HG03097 (cell line): Measurements from ENCODE around the gene SLC22A23.

Experiments
- ATAC-seq: cut with Tn5 transposase; IDR thresholded peaks from one replicate; pipeline ENCODE4 v1.9.1; 2021; ENCODE audit not compliant: unreplicated experiment, low FRiP score

SLC22A23 gene, protein sequence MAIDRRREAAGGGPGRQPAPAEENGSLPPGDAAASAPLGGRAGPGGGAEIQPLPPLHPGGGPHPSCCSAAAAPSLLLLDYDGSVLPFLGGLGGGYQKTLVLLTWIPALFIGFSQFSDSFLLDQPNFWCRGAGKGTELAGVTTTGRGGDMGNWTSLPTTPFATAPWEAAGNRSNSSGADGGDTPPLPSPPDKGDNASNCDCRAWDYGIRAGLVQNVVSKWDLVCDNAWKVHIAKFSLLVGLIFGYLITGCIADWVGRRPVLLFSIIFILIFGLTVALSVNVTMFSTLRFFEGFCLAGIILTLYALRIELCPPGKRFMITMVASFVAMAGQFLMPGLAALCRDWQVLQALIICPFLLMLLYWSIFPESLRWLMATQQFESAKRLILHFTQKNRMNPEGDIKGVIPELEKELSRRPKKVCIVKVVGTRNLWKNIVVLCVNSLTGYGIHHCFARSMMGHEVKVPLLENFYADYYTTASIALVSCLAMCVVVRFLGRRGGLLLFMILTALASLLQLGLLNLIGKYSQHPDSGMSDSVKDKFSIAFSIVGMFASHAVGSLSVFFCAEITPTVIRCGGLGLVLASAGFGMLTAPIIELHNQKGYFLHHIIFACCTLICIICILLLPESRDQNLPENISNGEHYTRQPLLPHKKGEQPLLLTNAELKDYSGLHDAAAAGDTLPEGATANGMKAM

DNA sequence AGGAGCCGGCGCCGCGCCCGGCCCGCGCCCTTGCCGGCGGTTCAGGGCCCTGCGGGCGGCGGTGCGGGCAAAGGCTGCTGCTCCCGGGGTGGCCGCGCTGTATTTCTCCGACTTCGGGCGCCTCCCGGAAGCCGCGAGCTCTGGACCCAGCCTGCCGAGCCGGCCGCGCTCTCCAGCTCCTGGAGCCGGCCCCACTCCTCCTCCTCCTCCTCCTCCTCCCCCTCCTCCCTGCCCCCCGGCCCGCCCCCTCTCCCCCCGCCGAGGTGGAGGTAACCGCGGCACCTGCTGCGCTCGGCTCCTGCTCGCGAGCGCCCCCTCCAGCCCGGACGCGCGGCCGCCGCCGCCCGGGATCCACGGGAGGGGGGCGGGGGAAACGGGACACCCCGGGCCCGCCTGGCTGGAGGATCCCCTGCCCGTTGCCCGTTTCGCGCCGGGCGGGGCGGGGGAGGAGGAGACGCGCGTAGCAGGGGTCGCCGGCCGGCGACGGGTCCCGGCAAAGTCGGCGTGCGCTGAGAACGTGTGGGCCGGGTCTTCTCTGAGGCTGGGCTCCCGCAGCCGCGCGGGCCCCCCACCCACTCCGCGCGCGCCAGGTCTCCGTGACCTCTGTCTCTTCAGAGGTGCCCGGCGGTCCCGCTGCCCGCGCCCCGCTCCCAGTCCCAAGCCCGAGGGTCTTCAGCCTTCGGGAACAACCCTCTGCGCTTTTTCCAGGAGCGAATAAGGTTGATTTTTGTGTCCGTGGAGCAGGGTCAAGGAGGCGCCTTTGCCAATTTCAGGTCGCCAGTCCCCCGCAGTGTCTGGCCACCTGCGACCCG lies at the start of gene SLC22A23:
Gene SLC22A23 (minus strand): TSS at position 153 of the 812 bp plus-strand sequence. CDS start 491 bp downstream, outside the sequence.
- ATAC-seq, result no peak

DNA sequence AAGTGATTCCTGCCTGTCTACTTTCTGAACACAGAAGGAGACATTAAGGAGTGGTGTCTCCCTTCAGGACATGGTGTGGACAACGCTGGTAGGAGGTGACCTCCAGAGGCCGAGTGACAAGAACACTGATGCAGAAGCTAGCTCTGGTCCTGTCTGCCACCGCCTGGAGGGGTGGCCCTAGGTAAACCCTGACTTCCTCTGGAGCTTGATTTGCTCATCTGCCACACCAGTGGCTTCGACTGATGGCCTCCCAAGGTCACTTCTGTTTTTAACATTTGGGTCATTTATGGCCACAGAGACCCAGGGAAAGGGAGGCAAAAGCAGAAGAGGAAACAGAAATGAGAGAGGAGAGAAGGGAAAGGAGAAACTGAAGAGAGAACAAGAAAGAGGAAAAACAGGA lies 49.4 kb upstream of the SLC22A23 start:
- no peak for ATAC-seq

DNA sequence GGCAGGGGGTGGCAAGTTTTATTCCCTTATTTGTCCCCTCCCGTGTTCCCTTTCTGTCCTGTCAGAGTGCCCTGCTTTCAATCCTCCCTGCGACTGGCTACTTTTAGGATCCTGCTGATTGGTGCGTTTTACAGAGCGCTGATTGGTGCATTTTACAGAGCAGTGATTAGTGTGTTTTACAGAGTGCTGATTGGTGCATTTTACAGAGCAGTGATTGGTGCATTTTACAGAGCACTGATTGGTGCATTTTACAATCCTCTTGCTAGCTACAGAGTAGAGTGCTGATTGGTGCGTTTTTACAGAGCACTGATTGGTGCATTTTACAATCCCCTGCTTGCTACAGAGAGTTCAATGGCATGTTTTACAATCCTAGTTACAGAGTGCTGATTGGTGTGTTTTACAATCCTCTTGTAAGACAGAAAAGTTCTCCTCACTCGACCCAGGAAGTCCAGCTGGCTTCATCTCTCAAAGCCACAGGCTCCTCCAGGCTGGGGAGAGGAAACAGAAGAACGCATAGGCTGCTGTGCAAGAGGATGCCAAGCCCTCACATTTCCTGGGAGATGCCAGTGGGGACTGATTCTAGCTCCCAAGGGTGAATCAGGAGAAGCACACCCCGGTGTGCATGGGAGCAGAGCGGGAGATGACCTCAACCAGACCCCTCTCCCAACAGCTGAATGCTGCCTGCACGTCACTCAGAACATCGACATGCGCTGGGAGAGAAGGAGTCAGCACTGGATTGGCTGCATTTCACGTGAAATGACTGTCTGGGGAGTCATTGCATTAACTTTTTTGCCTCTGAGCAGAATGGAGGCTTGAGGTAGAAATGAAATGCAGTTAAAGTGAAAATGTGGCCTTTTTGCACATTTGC lies 48.3 kb upstream of the SLC22A23 start:
- ATAC-seq, result no peak

DNA sequence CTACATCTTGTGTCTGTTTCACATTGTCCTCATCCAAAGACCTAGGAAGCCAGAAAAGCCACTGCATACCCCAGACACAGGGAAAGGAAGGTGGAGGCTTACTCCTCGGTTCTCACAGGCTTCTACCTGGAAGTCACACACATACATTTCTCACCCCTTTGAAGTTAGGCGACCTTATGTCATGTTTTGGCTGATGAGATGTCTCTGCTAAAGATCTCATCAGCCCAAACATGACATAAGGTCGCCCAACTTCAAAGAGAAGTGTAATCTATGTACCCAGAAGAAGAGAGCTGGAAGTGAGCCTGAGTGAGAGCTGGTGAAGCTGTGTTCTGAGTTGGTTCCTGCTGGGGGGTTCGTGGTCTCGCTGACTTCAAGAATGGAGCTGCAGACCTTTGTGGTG lies 47.5 kb upstream of the SLC22A23 start:
- ATAC-seq, result no peak

DNA sequence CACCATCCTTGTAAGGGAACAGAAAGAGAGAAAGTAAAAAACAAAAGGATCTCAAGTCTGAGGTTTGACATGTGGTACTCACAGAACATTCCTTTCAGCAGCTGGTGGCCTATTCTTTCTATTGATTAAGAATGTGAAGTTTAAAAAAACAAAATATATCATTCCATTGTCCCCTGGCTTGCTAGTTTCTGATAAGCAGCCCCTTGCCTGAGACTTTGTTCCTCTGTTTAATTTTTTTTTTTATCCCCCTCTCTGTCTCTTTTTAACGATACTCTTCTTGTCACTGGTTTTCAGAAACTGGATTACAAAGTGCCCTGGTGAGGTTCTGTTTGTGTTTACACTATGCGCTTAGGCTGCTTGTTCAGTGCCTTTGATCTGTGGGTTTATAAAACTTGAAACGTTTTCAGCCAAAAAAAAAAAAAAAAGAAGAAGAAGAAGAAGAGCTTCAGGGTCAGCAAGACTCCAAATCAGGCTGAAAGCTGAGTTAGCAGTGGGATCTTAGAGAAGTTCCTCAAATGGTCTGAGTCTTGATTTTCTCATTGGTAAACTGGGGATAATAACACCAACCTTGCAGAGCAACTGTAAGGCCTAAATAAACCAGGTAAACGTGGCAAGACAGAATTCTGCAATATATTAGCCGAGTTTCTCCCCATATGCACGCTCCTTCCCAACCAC lies 45.1 kb upstream of the SLC22A23 start:
- no peak for ATAC-seq

DNA sequence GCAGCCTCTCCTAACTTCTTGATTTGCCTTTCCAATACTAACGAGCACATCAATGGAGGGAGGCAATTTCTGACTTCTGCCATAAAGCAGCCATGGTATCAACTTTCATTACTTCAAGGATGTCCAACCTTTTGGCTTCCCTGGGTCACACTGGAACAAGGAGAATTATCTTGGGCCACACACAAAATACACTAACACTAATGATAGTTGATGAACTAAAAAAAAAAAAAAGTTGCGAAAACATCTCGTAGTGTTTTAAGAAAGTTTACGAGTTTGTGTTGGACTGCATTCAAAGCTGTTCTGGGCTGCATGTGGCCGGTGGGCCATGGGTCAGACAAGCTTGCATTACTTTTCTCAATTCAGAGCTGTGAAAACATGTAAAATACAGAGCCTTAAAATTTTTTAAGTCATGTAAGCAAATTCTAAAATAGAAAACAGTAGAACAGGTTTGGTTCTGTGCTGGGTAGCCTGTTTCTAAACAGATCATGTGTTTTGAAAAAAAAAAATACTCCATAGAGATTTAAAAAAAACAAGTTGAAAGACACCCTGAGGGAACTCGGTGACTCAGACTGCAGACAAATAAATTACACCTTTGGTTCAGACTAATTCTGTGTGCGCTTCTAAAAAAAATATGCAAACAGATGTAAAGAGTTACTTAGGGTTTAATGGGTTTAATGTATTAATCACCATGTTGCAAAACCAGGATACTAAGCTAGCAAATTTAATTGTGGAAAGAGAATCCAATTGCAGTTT lies 43.6 kb upstream of the SLC22A23 start:
- ATAC-seq, result no peak

DNA sequence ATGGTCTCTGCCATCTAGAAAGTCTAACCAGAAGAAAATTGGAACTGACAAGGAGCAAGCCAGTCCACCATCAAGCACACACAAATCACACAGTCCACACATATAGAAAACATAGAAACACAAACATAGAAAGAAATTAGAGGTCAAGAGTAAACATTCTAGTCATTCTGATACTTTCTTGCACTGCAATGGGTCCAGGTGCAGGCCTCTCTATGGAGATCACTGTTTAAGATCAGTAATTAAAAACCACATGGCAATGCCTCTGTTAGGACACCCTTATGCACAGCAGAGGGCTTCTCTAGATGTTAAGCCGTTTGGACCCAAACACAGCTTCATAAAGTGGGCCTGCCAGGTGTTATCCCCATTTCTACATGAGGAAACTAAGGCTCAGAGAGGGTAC lies 42.8 kb upstream of the SLC22A23 start:
- no peak for ATAC-seq

DNA sequence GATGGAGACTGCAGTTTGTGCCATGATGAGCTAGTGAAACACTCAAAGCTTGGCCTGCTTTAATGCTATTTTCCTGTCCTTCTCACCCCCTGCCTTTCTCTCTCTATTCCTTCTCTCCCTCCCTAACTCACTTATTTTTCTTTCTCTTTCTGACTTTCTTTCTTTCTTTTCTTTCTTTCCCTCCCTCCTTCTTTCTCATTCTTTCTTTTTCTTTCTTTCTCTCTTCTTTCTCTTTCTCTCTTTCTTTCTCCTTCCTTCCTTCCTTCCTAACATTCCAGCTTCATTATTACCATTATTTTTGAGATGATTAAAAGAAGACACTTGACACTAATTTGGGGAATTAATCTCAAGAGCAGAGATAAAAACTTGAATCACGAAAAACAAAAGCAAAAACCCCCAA lies 39.5 kb upstream of the SLC22A23 start:
- no peak for ATAC-seq

DNA sequence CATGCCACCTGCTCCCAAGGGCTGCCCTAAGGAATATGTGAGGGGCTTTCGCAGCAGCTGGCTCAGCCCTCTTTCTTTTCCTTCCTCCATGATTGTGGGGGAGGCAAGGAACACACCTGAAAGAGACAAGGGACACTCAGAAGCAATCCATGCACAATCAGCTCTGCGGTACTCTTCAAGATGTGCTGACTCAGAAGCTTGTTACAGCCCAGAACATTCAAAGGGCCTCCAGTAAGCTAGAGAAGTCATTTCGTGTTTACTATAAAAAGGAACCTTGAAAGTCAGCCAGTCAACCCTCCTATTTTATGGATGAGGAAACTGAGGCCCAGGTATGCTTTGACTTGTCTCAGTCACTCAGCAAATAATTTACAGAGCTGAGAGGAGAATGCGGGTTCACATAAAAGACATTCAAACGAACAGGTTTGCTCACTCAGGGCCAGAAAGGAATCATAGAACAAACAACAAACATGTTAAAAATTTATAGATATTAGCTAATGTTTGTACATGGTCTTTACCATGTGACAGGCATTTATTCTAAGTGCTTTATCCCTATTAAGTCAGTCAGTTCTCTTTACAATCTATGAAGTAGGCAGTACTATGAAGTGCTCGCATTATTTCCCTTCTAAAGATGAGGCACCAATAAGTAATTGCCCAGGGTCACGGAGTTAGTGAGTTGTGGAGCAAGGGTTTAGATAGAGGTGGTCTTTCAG lies 37.7 kb upstream of the SLC22A23 start:
- ATAC-seq, result no peak

DNA sequence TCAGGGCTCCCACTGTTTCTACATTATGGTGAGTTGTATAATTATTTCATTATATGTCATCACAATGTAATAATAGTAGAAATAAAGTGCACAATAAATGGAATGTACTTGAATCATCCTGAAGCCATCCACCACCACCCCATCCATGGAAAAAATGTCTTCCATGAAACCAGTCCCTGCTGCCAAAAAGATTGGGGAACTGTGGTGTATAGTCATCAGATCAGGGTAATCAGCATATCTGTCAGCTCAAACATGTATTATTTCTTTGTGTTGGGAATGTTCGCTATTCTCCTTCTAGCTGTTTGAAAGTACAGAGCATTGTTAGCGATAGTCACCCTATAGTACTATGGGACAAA lies 33.8 kb upstream of the SLC22A23 start:
- no peak for ATAC-seq

DNA sequence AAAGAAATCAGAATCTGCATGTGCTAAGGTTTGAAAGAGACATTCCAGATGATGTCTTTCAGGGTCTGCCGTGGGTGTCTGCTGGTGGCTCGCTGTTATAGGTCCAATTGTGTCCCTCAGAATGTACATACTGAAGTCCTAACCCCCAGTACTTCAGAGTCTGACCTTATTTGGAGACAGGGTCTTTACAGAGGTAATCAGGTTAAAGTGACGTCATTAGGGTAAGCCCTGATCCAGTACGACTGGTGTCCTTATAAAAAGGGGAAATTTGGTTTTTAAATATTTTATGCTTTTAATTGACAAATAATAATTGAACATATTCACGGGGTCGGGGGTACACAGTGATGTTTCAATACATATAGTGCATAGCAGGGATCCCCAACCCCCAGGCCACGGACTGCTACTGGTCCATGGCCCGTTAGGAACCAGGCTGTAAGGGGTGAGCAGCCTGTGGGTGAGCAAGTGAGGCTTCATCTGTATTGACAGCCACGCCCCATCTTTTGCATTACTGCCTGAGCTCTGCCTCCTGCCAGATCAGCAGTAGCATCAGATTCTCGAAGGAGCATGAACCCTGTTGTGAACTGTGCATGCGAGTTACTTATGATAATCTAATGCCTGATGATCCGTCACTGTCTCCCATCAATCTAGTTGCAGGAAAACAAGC lies 33.2 kb upstream of the SLC22A23 start:
- no peak for ATAC-seq

DNA sequence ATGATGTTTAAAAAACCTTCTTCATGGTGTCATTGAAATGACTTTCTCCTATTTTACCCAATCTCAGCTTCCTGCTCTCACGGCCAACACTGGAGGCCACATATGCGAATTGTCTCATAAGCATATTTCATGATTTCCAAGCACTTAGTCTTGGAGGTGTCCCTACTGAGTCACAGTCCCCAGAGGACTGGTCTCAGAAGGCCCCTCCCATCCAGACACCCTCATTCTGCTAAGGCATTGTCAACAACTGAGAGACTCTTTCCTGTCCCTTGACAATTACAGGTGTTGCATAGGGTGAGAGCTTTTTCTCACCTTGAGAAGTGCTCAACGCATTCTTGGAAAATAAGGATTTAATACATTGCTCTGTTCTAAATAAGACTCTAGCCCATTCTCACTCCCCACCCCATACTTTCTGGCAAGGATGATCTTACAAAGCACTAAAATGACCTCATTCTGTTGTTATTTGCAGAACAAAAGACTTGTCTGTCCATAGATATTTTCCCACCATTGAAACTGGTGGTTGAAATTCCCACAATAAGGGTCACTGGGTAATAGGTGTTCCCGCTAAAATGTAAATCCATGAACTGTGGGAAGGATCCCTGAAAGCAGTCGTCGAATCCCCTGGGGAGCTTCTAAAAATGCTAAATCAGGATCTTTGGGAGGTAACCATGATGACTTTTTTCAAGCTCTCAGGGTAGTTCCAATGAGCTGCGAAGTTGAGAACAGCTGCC lies 32.3 kb upstream of the SLC22A23 start:
- no peak for ATAC-seq

DNA sequence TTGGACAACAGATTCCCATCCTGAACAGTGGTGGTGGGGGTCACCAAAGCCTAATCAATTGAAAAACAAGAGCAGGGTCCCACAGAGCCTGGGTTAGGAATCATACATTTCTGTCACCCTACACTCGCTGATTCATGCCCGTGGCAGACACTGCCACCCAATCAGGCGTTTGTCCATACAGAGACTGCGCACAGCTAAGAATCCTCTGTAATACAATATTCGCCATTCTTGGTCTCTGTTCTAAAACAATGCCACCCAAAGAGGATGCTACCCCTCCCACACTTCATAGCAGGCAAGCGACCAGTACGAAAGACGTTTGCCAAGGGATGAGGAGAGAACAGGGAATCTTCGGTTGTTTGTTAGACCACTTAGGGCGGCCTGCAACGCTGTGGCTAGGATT lies 28.1 kb upstream of the SLC22A23 start:
- no peak for ATAC-seq

DNA sequence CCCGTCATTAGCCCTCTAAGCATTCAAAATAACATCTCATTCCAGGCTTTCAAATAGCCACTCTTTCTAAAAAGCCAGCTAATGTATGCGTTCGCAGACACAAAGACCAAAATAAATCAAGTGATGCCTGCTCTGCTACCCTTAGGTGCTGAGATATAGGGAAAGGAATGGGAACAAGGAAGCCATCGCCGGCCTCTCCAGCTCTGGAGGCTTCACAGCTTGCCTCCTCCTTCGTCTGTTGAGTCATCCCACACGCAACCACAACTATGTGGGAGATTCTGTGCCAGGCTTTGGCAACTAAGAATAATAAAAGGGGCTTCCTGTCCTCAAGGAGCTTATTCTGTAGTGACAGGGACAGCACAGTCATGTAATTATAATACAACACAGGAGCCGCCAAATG lies 27.3 kb upstream of the SLC22A23 start:
- no peak for ATAC-seq

DNA sequence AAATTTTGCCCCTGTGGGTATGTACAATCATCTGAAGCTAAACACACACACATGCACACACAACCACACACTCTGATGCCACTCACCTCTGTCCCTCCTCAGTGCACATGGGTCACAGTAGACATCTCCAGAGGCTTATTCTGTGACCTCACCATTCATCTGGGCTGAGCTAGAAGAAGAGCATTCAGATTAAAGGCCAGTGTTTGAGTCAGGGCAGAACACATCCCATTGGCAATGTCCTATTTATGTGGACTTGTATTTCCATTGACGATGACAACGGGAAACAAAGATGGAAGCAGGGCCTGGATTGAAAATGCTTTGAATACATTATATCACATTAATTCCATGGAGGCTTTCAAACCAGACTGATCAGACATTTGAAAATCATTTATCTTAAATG lies 26.8 kb upstream of the SLC22A23 start:
- no peak for ATAC-seq

DNA sequence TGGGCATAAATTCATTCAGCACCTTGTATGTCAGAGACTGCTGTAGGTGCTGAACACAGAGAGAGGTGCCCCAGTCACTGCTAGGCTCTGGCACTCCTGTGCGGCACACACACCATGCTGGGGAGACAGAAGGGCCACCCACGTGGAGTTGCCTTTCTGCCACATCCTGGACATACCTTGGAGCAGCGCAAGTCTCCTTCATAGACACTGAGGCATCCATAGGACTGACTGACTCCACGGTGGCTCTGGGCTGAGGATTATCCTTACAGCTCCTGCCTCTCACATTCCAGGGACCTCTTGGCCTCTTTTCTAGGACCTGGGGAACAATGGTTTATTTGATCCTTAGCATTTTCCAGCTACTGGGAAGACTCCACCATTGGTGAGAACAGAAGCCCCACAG lies 26.0 kb upstream of the SLC22A23 start:
- ATAC-seq, result no peak

DNA sequence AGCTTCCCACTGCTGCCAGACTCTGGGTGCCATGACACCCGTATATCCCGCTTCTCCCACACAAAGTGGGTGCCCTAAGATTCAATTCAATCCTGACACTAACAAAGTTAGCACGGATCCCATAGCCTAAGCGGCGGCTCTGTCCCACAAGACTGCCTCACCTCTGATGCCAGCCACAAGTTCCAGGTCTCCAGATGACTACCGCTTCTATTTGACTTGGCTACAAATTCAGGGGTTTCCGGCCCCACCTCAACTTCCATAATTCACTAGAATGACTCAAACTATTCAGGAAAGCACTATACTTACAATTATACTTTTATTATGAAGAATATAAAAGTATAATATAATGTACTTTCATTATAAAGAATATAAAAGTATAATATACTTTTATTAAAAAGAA lies 24.8 kb upstream of the SLC22A23 start:
- ATAC-seq, result no peak
